GM19023 (cell line): ENCODE measurements around the gene ST6GALNAC4.

ENCODE experiments used
- ATAC-seq: cut with Tn5 transposase; IDR thresholded peaks from one replicate; pipeline ENCODE4 v1.9.1; 2021; ENCODE audit warnings: mild to moderate bottlenecking, moderate library complexity; ENCODE audit not compliant: unreplicated experiment

ST6GALNAC4 gene

GRCh38 chr9:127947841-127948710, 31.2 kb upstream of the ST6GALNAC4 start:
- ATAC-seq = no peak

- no peak for ATAC-seq
These were observed 29.9 kb upstream of the ST6GALNAC4 start for GRCh38 chr9:127946728-127947127.

- no peak for ATAC-seq
These were observed 29.1 kb upstream of the ST6GALNAC4 start for GRCh38 chr9:127945942-127946341.

- no peak for ATAC-seq
These were observed 28.5 kb upstream of the ST6GALNAC4 start for GRCh38 chr9:127945338-127945737.

GRCh38 chr9:127944586-127945218, 27.9 kb upstream of the ST6GALNAC4 start:
- ATAC-seq = no peak

- peak; percentile 67 for ATAC-seq
These were observed 26.9 kb upstream of the ST6GALNAC4 start for GRCh38 chr9:127943731-127944144.

- no peak for ATAC-seq
These were observed 26.3 kb upstream of the ST6GALNAC4 start for GRCh38 chr9:127943011-127943662.

- ATAC-seq = no peak
These were observed 25.6 kb upstream of the ST6GALNAC4 start for GRCh38 chr9:127942216-127943010.

GRCh38 chr9:127941961-127942215, 25.0 kb upstream of the ST6GALNAC4 start:
- ATAC-seq = no peak

GRCh38 chr9:127941062-127941960, 24.5 kb upstream of the ST6GALNAC4 start:
- ATAC-seq = no peak

GRCh38 chr9:127940593-127940992, 23.8 kb upstream of the ST6GALNAC4 start:
- ATAC-seq = no peak

GRCh38 chr9:127938298-127938690, 21.5 kb upstream of the ST6GALNAC4 start:
- ATAC-seq = no peak

GRCh38 chr9:127937388-127938297, 20.8 kb upstream of the ST6GALNAC4 start, which contains the start of gene DPM2:
TSS of gene DPM2 (minus strand) at chr9:127937854. CDS start at chr9:127937820, 34 bp downstream.
- peak; percentile 94 for ATAC-seq

GRCh38 chr9:127937056-127937387, 20.2 kb upstream of the ST6GALNAC4 start:
- no peak for ATAC-seq

GRCh38 chr9:127936347-127936852, 19.6 kb upstream of the ST6GALNAC4 start:
- ATAC-seq = no peak

- no peak for ATAC-seq
These were observed 19.0 kb upstream of the ST6GALNAC4 start for GRCh38 chr9:127935765-127936221.

- ATAC-seq = no peak
These were observed 18.1 kb upstream of the ST6GALNAC4 start for GRCh38 chr9:127934986-127935385.

GRCh38 chr9:127934248-127934647, 17.4 kb upstream of the ST6GALNAC4 start:
- ATAC-seq = no peak
